ENCODE measurements around the gene NRL.

DNA sequence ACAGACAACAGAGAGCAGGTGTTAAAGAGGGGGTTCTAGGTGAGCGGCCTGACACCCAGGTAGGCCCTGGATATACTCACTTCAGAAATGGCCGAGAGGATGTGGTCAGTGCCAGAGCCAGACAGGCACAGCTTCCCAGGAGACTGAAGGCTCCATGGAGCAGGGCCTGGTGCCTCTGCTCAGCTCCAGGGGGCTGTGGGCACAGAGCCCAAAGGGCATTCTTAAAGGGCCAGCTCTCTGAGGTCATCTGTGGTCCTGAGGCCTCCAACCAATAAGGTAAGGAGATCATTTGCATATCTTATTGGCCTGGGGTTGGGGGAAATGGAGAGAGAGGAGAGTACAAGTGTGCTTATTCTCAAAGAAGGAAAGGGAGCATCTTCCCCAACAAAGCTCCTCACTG lies 30.3 kb downstream of the NRL start:
- TF ChIP-seq, protein P1, sequence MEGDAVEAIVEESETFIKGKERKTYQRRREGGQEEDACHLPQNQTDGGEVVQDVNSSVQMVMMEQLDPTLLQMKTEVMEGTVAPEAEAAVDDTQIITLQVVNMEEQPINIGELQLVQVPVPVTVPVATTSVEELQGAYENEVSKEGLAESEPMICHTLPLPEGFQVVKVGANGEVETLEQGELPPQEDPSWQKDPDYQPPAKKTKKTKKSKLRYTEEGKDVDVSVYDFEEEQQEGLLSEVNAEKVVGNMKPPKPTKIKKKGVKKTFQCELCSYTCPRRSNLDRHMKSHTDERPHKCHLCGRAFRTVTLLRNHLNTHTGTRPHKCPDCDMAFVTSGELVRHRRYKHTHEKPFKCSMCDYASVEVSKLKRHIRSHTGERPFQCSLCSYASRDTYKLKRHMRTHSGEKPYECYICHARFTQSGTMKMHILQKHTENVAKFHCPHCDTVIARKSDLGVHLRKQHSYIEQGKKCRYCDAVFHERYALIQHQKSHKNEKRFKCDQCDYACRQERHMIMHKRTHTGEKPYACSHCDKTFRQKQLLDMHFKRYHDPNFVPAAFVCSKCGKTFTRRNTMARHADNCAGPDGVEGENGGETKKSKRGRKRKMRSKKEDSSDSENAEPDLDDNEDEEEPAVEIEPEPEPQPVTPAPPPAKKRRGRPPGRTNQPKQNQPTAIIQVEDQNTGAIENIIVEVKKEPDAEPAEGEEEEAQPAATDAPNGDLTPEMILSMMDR (optimal IDR thresholded peaks at IDR 0.05 in 1 of 3, IDR thresholded peaks at IDR 0.05 in 1 of 3, conservative IDR thresholded peaks at IDR 0.05 in 1 of 3; ENCODE audit: extremely low read depth in 1 of 3, insufficient read depth in 2 of 3, low read length in 3 of 3): no peak
- no peak for TF ChIP-seq EZH2 (IDR thresholded peaks at IDR 0.05; ENCODE audit: low read length)

Measured in keratinocyte (primary cell).